Heart left ventricle (tissue), 16 donors: ENCODE measurements around the gene METRN. TPM values are rescaled to one million over a fixed set of nuclear protein-coding genes. Genes with fewer than 3 reads are reported as not detected.

Source experiments
- ATAC-seq, 4 donors: fragments of 200-7000 bp; cut with Tn5 transposase; one replicate each; pipeline ENCODE4 v1.9.1; 2020 to 2022; ENCODE audit warnings: moderate library complexity in 4 of 4, mild to moderate bottlenecking in 3 of 4, moderate number of reproducible peaks in 1 of 4
- DNase-seq, 5 donors: peaks; one replicate each; pipeline ENCODE4 v3.0.0-alpha.2; 2020
- H3K27ac ChIP-seq, 12 donors: fragments of 200-600 bp; sonication (generic) in 4 of 12; one replicate each; pipeline versions ENCODE4 v1.5.0 to v1.8.0; 2016 to 2022; ENCODE audit warnings: mild to moderate bottlenecking in 2 of 12
- H3K27me3 ChIP-seq, 9 donors: fragments of 200-600 bp; sonication (generic) in 2 of 9; one replicate each; pipeline versions ENCODE4 v1.5.1 to v1.8.0; 2016 to 2022; ENCODE audit warnings: mild to moderate bottlenecking in 3 of 9
- H3K36me3 ChIP-seq, 9 donors: fragments of 200-600 bp; sonication (generic) in 2 of 9; one replicate each; pipeline versions ENCODE4 v1.5.0 to v1.8.0; 2018 to 2022; ENCODE audit warnings: mild to moderate bottlenecking in 2 of 9
- H3K4me1 ChIP-seq, 12 donors: fragments of 200-600 bp; sonication (generic) in 4 of 12; one replicate each; pipeline versions ENCODE4 v1.5.0 to v1.8.0; 2016 to 2022; ENCODE audit warnings: mild to moderate bottlenecking in 3 of 12
- H3K4me3 ChIP-seq, 12 donors: fragments of 200-600 bp; sonication (generic) in 4 of 12; one replicate each; pipeline versions ENCODE4 v1.5.0 to v1.8.0; 2017 to 2022; ENCODE audit warnings: mild to moderate bottlenecking in 9 of 12, moderate library complexity in 4 of 12
- H3K9me3 ChIP-seq, 12 donors: fragments of 200-600 bp; sonication (generic) in 4 of 12; one replicate each; pipeline versions ENCODE4 v1.5.0 to v1.8.0; 2016 to 2022; ENCODE audit warnings: mild to moderate bottlenecking in 1 of 12
- CTCF ChIP-seq, 12 donors: fragments of 200-600 bp; sonication (generic) in 4 of 12; IDR thresholded peaks; one replicate each; pipeline versions ENCODE4 v1.5.0 to v1.8.0; 2018 to 2022; ENCODE audit warnings: antibody characterized with exemption in 12 of 12, mild to moderate bottlenecking in 5 of 12
- POLR2A ChIP-seq, 2 donors: fragments of 450-650 bp; IDR thresholded peaks; one replicate each; pipeline ENCODE4 v1.6.1; 2017; ENCODE audit warnings: antibody characterized with exemption in 2 of 2, mild to moderate bottlenecking in 2 of 2, moderate library complexity in 2 of 2
- WGBS, 4 donors: extraction: QIAGEN DNeasy Blood & Tissue Kit in 2 of 4; methylation state at CpG; one replicate each; pipeline versions ENCODE4 v1.1.5 to v1.1.7; 2013 to 2018; 5-methylcytosine and 5-hydroxymethylcytosine counted together
- intact Hi-C, 10 donors: fragments of 100-400 bp; cut with DNase I; formaldehyde crosslinking; loops; one replicate each; pipeline versions ENCODE4 v1.11.1 to v1.14.2; 2022
- polyA plus RNA-seq, 2 donors: library from polyadenylated mRNA; stranded (reverse); fragments of 200-250 nt; gene quantifications; one replicate each; pipeline ENCODE4 v1.2.3, GENCODE V29; 2013
- total RNA-seq, 9 donors: library from RNA; depleted of rRNA in 2 of 9; stranded (reverse); fragments of >200 nt in 2 of 9; fragmentation: NEBNext Ultra II Directional in 3 of 9; extraction: Animal tissue kit (Norgen Biotek cat#: 25700) in 3 of 9; gene quantifications; one replicate each; pipeline versions ENCODE4 v1.1.0 to v1.2.4, GENCODE V29; 2016 to 2023
- donor health status: ischemic (EF 13 %, LVEDD 7.1; RV severe dilation, severe dysfunction).
- donor health status: healthy with polysubstance abuse.
- donor health status: DM: no; HTN: yes; CAD: no.
- donor health status: DM: no; HTN: no; CAD: no.
- donor health status: ischemic (EF 25% LVEDD 6.9; RV normal size, moderate dysfunction).
- donor health status: ischemic (EF 25% LVEDD 5.7; RV mildly dilated, moderate dysfunction).
- donor health status: healthy.
- donor health status: DM: yes; HTN: yes; CAD: no.
- donor health status: ischemic (EF 35%, LVEDD 5.7; RV mildly dilated, moderate dysfunction).
- donor health status: nonischemic (EF 11% LVEDD 7.7; RV severe dilation, severe dysfunction).
- donor health status: DM: yes; HTN: yes; CAD: no.
- donor health status: PGD.
- donor health status: ischemic (EF 29% LVEDD 5.4; RV normal size, mild dysfunction).
- donor health status: nonischemic (EF 23%, LVEDD 6.1; RV moderate dilation, normal function).

METRN gene
- total and polyA plus RNA-seq, 11 donors: 31.2 to 79.4 (median 60.7) TPM

GRCh38 chr16:704047-704446 lies 10.9 kb upstream of the METRN start:
- no peak overlapping the region for H3K27ac ChIP-seq
- H3K36me3 ChIP-seq: no peaks in the 10 kb centered on the region
- H3K4me3 ChIP-seq: no peak overlapping the region
- intact Hi-C loops: no loop called here
- TF ChIP-seq POLR2A (IDR thresholded peaks at IDR 0.05) (no peak), CTCF (IDR thresholded peaks at IDR 0.05) (no peak)
- no peaks in the 10 kb centered on the region for H3K9me3 ChIP-seq
- DNase-seq (no peak), ATAC-seq (no peak)
- peaks cover 0 to 33% (median 4%) of the 10 kb centered on the region in 12 donors for H3K4me1 ChIP-seq
- WGBS, 4 donors: 44 to 69% (median 61%) methylated on average over 5 to 7 of the region's 7 CpGs
- H3K27me3 ChIP-seq: peaks cover 37 to 94% (median 89%) of the 10 kb centered on the region in 9 donors

DNA sequence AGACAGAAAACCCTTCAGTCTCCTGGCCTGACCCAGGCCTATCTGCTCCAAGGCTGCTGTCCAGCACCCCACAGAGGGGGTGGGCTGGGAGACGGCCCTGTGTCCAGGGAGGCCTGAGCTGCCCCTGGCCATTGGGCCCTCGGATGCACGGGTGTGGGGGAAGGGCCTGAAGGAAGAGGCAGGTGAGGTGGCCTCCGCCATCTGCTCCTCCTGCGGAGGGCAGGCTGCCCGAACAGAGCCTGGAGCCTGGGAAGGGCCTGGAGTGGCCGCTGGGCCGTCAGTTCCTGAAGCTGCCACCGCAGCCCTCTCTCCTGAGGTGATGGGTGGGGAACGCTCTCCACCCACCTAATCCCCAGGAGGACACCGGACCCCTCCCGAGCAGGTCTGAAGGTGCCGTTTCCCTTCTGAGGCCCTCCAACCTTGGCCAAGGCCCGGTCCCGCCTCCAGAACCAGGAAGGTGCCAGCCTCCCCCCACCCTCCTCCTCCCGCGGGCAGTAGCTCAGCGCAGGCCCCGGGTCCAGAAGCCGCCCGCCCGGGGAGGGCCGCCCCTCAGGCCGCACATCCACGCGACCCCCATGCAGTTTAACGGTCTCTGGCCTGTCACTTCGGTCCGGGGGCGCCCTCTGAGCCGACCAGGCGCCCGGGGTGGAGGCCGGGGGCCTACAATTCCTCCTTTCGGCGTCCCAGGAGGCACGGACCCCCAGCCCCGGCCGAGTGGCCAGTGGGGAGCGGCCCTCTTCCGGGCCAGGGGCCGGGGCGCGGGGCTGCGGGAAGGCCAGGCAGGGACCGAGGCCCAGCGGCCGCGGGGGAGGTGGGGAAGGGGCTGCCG lies 10.2 kb upstream of the METRN start:
- Histone ChIP-seq H3K27me3 (peaks cover 37 to 91% (median 86%) of the 10 kb centered on the region in 9 donors), H3K4me1 (peaks cover 0 to 34% (median 4%) of the 10 kb centered on the region in 12 donors), H3K9me3 (no peaks in the 10 kb centered on the region), H3K27ac (no peak overlapping the region), H3K36me3 (no peaks in the 10 kb centered on the region), H3K4me3 (peak overlapping the region in 1 of 12 donors; percentile 44)
- WGBS, 4 donors: 12 to 26% (median 18%) methylated on average over 16 to 50 of the region's 50 CpGs
- DNase-seq (no peak), ATAC-seq (no peak)
- intact Hi-C loops: no loop called here
- TF ChIP-seq POLR2A (IDR thresholded peaks at IDR 0.05): no peak
- no peak for TF ChIP-seq CTCF (IDR thresholded peaks at IDR 0.05)

DNA sequence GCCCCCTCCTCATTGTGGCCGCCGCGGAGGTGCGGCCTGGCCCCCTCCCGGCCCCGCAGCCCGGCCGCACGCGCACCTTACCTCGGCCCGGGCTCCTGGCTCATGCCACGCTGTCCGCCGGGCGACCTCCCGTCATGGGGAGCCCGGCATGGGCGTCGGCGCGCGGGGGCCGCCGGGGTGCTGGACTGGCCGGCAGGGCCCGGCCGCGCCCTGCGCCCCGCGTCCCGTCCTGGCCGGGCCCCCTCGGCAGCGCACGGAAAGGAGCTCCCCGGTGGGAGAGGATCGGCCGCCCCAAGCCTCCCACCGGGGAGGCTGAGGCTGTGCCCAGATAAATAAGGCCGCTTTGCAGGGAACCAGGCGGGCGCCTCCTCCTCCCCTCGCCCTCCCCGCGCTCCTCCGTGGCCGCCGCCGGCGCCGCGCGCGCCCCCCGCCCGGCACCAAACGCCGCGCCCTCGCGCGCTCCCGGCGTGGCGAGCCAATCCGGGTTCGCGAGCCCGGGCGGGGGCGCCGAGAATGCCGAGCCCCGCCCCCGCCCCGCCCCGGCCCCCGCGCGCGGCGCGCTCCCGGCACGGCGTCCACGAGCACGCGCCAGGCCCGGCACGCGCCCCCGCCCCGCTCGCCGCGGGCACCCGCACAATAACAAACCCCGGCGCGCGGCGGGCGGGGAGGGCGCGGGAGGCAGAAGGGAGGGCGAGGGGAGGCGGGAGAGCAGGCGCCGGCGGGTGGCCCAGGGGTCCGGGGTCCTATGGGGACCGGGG lies 9.3 kb upstream of the METRN start, which contains the start of gene FBXL16:
Gene FBXL16 (minus strand): TSS at position 371 of the 758 bp plus-strand sequence. CDS start 8,396 bp downstream, outside the sequence.
- Histone ChIP-seq H3K4me3 (peak within 1 kb of the TSS in 6 of 12 donors; percentile 17 to 44 (median 26)), H3K27me3 (peaks cover 41 to 91% (median 84%) of the 10 kb centered on the region in 9 donors), H3K9me3 (no peaks in the 10 kb centered on the region), H3K4me1 (peaks cover 0 to 38% (median 8%) of the 10 kb centered on the region in 12 donors), H3K36me3 (no peaks in the 10 kb centered on the region), H3K27ac (no peak within 1 kb of the TSS)
- WGBS, 4 donors: 1 to 3% (median 2%) methylated on average over 11 to 115 of the region's 115 CpGs
- TF ChIP-seq CTCF (IDR thresholded peaks at IDR 0.05): no peak
- TF ChIP-seq POLR2A (IDR thresholded peaks at IDR 0.05): no peak
- ATAC-seq (no peak), DNase-seq (no peak)
- intact Hi-C loops: no loop called here
